ENCODE results near the gene SPATA7. TPM values are rescaled to one million over a fixed set of nuclear protein-coding genes. Genes with fewer than 3 reads are reported as not detected.

SPATA7 gene
- total and polyA plus RNA-seq, 9 of the 15 experiments (the other 6 are each of a cell fraction or from before 2014, with no cell fraction given): 0.80 to 3.3 (median 2.5) TPM

DNA sequence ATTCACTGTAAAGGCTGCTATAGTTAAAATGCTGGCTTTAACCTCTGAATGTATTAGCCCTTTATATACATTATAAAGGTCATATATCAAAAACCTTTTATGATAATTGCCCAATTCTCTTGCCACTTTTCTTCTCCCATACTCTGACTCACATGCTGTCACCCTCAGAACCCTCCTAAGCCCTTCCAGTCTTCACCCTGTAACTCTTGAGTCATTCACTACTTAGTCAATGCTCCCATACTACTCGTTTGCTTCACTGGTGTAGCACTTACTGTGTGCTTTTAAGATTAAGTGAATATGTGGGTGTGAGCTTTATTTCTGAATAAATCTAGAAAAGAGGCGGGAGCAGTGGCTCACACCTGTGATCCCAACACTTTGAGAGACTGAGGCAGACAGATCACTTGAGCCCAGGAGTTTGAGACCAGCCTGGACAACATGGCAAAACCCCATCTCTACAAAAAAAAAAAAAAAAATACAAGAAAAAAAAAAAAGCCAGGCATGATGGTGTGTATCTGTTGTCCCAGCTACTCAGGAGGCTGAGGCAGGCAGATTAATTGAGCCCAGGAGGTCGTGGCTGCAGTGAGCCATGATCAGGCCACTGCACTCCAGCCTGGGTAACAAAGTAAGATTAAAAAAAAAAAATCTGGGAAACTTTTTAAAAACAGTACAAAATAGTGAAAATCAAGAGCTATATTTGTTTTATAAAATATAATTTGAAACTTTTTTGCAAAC is 37.6 kb downstream of the SPATA7 start (continued):
- TF ChIP-seq, protein P1, sequence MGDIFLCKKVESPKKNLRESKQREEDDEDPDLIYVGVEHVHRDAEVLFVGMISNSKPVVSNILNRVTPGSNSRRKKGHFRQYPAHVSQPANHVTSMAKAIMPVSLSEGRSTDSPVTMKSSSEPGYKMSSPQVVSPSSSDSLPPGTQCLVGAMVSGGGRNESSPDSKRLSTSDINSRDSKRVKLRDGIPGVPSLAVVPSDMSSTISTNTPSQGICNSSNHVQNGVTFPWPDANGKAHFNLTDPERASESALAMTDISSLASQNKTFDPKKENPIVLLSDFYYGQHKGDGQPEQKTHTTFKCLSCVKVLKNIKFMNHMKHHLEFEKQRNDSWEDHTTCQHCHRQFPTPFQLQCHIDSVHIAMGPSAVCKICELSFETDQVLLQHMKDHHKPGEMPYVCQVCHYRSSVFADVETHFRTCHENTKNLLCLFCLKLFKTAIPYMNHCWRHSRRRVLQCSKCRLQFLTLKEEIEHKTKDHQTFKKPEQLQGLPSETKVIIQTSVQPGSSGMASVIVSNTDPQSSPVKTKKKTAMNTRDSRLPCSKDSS (IDR thresholded peaks at IDR 0.05; ENCODE audit: low read depth, partially characterized antibody): no peak
- TF ChIP-seq TBP (optimal IDR thresholded peaks at IDR 0.05; ENCODE audit: low read depth, low read length): no peak
- no peak for TF ChIP-seq ZNF324 (CRISPR knock-in tag; IDR thresholded peaks at IDR 0.05)

DNA sequence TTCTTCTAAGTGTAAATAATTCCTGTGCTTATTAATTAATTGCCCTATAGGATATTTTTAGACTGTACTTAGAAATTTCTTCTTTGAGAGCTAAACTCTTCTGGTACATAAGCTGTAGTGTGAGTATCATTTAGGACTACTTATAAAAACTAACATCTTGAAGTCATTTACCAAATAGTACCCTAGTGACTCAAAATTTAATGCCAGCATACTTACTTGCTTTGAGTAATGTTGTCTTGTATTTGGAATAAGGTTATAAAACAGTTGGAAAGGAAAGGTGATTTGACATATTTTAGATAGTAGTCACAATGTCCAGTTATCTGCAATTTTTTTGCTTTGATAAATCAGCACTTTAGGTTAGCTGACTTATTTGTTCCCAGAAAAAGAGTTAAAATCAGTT is 39.1 kb downstream of the SPATA7 start:
- H4K20me1 ChIP-seq (replicated peaks; ENCODE audit: control insufficient read depth, insufficient read depth, low read length): no peaks in the 10 kb centered on the region
- H3K36me3 ChIP-seq (ENCODE audit: control insufficient read depth, insufficient read depth, low read length): no peaks in the 10 kb centered on the region
- no peaks in the 10 kb centered on the region for H3K27me3 ChIP-seq (ENCODE audit: control insufficient read depth in 2 of 2, insufficient read depth in 2 of 2, low read length in 2 of 2)
- ChIA-PET POLR2A (no interaction called here), CTCF (ENCODE audit: low intra/inter-chr PET ratio) (no interaction called here)
- no peaks in the 10 kb centered on the region for H3K9me1 ChIP-seq (ENCODE audit: control insufficient read depth, insufficient read depth, low read length)
- no peaks in the 10 kb centered on the region for H3K4me1 ChIP-seq (replicated peaks in 1 of 2; ENCODE audit: control insufficient read depth in 2 of 2, insufficient read depth in 2 of 2, low read length in 2 of 2)
- ATAC-seq: no peak
- in situ Hi-C loops (cut with MboI) (no loop called here), intact Hi-C loops (cut with micrococcal nuclease) (no loop called here)
- no peak for FAIRE-seq
- no peak overlapping the region for H3K4me2 ChIP-seq (ENCODE audit: insufficient read depth, low read length)
- no peaks in the 10 kb centered on the region for H3K9me3 ChIP-seq (replicated peaks; ENCODE audit: control insufficient read depth, insufficient read depth, low read depth, low read length)
- no peak overlapping the region for H3K9ac ChIP-seq (ENCODE audit: insufficient read depth in 1 of 2, low read depth in 2 of 2, low read length in 2 of 2)
- H2AFZ ChIP-seq (ENCODE audit: low read depth, low read length): no peak overlapping the region
- no peaks in the 10 kb centered on the region for H3K79me2 ChIP-seq (ENCODE audit: control insufficient read depth, insufficient read depth, low read length)
- no peak for DNase-seq (ENCODE audit: extremely low read depth in 1 of 4, low spot score in 3 of 4)
- no peak overlapping the region for H3K4me3 ChIP-seq
- no peak overlapping the region for H3K27ac ChIP-seq (ENCODE audit: extremely low read depth, low read depth, low read length)
- no TSS peak for BruUV-seq (replicated peaks)
- TF ChIP-seq ILF3 (IDR thresholded peaks at IDR 0.05; ENCODE audit: borderline replicate concordance): no peak
- TF ChIP-seq ZNF436 (CRISPR knock-in tag; IDR thresholded peaks at IDR 0.05): no peak
- TF ChIP-seq, protein P2, sequence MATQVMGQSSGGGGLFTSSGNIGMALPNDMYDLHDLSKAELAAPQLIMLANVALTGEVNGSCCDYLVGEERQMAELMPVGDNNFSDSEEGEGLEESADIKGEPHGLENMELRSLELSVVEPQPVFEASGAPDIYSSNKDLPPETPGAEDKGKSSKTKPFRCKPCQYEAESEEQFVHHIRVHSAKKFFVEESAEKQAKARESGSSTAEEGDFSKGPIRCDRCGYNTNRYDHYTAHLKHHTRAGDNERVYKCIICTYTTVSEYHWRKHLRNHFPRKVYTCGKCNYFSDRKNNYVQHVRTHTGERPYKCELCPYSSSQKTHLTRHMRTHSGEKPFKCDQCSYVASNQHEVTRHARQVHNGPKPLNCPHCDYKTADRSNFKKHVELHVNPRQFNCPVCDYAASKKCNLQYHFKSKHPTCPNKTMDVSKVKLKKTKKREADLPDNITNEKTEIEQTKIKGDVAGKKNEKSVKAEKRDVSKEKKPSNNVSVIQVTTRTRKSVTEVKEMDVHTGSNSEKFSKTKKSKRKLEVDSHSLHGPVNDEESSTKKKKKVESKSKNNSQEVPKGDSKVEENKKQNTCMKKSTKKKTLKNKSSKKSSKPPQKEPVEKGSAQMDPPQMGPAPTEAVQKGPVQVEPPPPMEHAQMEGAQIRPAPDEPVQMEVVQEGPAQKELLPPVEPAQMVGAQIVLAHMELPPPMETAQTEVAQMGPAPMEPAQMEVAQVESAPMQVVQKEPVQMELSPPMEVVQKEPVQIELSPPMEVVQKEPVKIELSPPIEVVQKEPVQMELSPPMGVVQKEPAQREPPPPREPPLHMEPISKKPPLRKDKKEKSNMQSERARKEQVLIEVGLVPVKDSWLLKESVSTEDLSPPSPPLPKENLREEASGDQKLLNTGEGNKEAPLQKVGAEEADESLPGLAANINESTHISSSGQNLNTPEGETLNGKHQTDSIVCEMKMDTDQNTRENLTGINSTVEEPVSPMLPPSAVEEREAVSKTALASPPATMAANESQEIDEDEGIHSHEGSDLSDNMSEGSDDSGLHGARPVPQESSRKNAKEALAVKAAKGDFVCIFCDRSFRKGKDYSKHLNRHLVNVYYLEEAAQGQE (IDR thresholded peaks at IDR 0.05; ENCODE audit: borderline replicate concordance): no peak
- TF ChIP-seq, protein P2 (CRISPR knock-in tag; IDR thresholded peaks at IDR 0.05; ENCODE audit: low read depth): no peak
- no peak for TF ChIP-seq CHD1 (IDR thresholded peaks at IDR 0.05; ENCODE audit: low read length)
- no peak for TF ChIP-seq CCNT2 (IDR thresholded peaks at IDR 0.05; ENCODE audit: borderline replicate concordance, extremely low read depth, insufficient read length, low read depth, low read length)
